Neural cell (in vitro differentiated cells): Measurements from ENCODE around the gene OR2H2. TPM values are rescaled to one million over a fixed set of nuclear protein-coding genes. Genes with fewer than 3 reads are reported as not detected.

Source experiments
- H2AFZ ChIP-seq: fragments of 200-600, 300-800 bp; sonication (generic), shearing (Covaris generic); 2 replicates; pipeline ENCODE4 v1.6.0; 2014; ENCODE audit warnings: low read depth, mild to moderate bottlenecking, antibody characterized with exemption, low read length, moderate library complexity
- H3F3A ChIP-seq: fragments of 200-600 bp; shearing (Covaris generic); 2 replicates; pipeline ENCODE4 v1.6.1; 2016; ENCODE audit warnings: mild to moderate bottlenecking, moderate library complexity, mixed read lengths, antibody characterized with exemption, low read length; ENCODE audit not compliant: insufficient read depth, poor library complexity, severe bottlenecking
- H3K27ac ChIP-seq: fragments of 200-600, 300-800 bp; sonication (generic), shearing (Covaris generic); 2 replicates; pipeline ENCODE4 v1.5.1; 2014; ENCODE audit warnings: mild to moderate bottlenecking, low read length, moderate library complexity
- H3K27me3 ChIP-seq: fragments of 300-800, 200-600 bp; sonication (generic), shearing (Covaris generic); 2 replicates; pipeline ENCODE4 v1.6.0; 2014; ENCODE audit warnings: mild to moderate bottlenecking, low read depth, low read length, moderate library complexity; ENCODE audit not compliant: insufficient read depth
- H3K36me3 ChIP-seq: fragments of 300-800, 200-600 bp; sonication (generic), shearing (Covaris generic); 2 replicates; pipeline ENCODE4 v1.5.1; 2014; ENCODE audit warnings: mild to moderate bottlenecking, antibody characterized with exemption, low read length, moderate library complexity; ENCODE audit not compliant: insufficient read depth
- H3K4me2 ChIP-seq: fragments of 300-800, 200-600 bp; sonication (generic), shearing (Covaris generic); 2 replicates; pipeline ENCODE4 v1.6.0; 2014; ENCODE audit warnings: mild to moderate bottlenecking, low read length
- H3K4me3 ChIP-seq: fragments of 300-800, 200-600 bp; sonication (generic), shearing (Covaris generic); 2 replicates; pipeline ENCODE4 v1.5.1; 2014; ENCODE audit warnings: mild to moderate bottlenecking, low read length, moderate library complexity
- H3K79me2 ChIP-seq: fragments of 200-600 bp; shearing (Covaris generic); replicated peaks from 2 replicates; pipeline ENCODE4 v1.6.0; 2014; ENCODE audit warnings: mild to moderate bottlenecking, low read length, moderate library complexity; ENCODE audit not compliant: insufficient read depth
- H3K9ac ChIP-seq: fragments of 300-800, 200-600 bp; sonication (generic), shearing (Covaris generic); 2 replicates; pipeline ENCODE4 v1.6.1; 2016; ENCODE audit warnings: mild to moderate bottlenecking, low read length, mixed read lengths
- H3K9me2 ChIP-seq: fragments of 200-600 bp; shearing (Covaris generic); 2 replicates; pipeline ENCODE4 v1.6.1; 2016; ENCODE audit warnings: mild to moderate bottlenecking, low read length, mixed read lengths; ENCODE audit not compliant: insufficient read depth
- H3K9me3 ChIP-seq: fragments of 200-600, 300-800 bp; sonication (generic), shearing (Covaris generic); 2 replicates; pipeline ENCODE4 v1.6.1; 2016; ENCODE audit warnings: mild to moderate bottlenecking, mixed run types, low read length, moderate library complexity, mixed read lengths
- H4K20me1 ChIP-seq: fragments of 200-600 bp; shearing (Covaris generic); 2 replicates; pipeline ENCODE4 v1.6.1; 2016; ENCODE audit warnings: mild to moderate bottlenecking, mixed run types; ENCODE audit not compliant: insufficient read depth
- EP300 ChIP-seq: fragments of 450-650 bp; conservative IDR thresholded peaks from 2 replicates; pipeline ENCODE4 v1.6.1; 2014; ENCODE audit warnings: antibody characterized with exemption, mild to moderate bottlenecking, moderate library complexity; ENCODE audit not compliant: poor library complexity, severe bottlenecking
- EZH2 ChIP-seq: fragments of 200-600, 300-800 bp; shearing (Covaris generic), sonication (generic); IDR thresholded peaks from 2 replicates; pipeline ENCODE4 v1.6.1; 2014; ENCODE audit warnings: antibody characterized with exemption, low read length, borderline replicate concordance, mild to moderate bottlenecking; ENCODE audit not compliant: insufficient read depth, poor library complexity, severe bottlenecking
- RAD21 ChIP-seq: fragments of 450-650 bp; conservative IDR thresholded peaks from 2 replicates; pipeline ENCODE4 v1.6.1; 2014; ENCODE audit warnings: antibody characterized with exemption, mild to moderate bottlenecking, moderate library complexity
- SMC3 ChIP-seq: fragments of 450-650 bp; conservative IDR thresholded peaks from 2 replicates; pipeline ENCODE4 v1.6.1; 2014; ENCODE audit warnings: antibody characterized with exemption, mild to moderate bottlenecking, moderate library complexity; ENCODE audit not compliant: poor library complexity
- polyA plus RNA-seq: library from polyadenylated mRNA; depleted of rRNA; stranded (reverse); fragments of >200 nt; gene quantifications from 2 replicates; pipeline ENCODE4 v1.2.3, GENCODE V29; 2014
- TF ChIP-seq, protein P1 (sequence below): fragments of 450-650 bp; IDR thresholded peaks from 2 replicates; pipeline ENCODE4 v1.5.1; 2014; ENCODE audit warnings: antibody characterized with exemption, mild to moderate bottlenecking, moderate library complexity; ENCODE audit not compliant: poor library complexity, severe bottlenecking

The OR2H2 gene
- polyA plus RNA-seq, 1 donor from 2014 or later = not detected

DNA sequence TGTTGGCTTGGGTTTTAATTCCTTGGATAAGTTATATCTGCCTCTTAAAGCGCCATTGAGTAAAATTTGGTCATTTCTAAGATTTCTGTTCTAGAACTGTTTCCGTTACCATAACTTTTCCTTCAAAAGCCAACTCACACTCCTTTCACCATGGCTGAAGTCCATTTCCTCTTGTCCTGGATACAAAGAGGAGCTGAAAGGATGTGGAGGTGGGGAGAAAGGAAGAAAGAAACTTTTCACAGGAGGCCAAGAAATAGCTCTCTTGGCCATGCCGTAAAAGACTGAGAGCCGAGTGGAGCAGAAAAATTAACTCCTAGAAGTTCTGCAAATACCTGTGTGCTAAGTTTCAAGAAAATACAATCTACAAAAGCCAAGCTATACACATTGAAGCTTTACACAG lies 26.5 kb downstream of the OR2H2 start:
- Histone ChIP-seq H3K9ac (no peak overlapping the region), H3K9me3 (no peaks in the 10 kb centered on the region), H3K4me2 (no peak overlapping the region), H3K79me2 (no peaks in the 10 kb centered on the region), H3K27ac (no peak overlapping the region), H3K4me3 (no peak overlapping the region), H2AFZ (no peak overlapping the region), H3K36me3 (peaks cover 21% of the 10 kb centered on the region), H3K9me2 (no peaks in the 10 kb centered on the region), H4K20me1 (no peaks in the 10 kb centered on the region), H3K27me3 (no peaks in the 10 kb centered on the region), H3F3A (no peaks in the 10 kb centered on the region)
- no peak for TF ChIP-seq SMC3
- TF ChIP-seq, protein P1, sequence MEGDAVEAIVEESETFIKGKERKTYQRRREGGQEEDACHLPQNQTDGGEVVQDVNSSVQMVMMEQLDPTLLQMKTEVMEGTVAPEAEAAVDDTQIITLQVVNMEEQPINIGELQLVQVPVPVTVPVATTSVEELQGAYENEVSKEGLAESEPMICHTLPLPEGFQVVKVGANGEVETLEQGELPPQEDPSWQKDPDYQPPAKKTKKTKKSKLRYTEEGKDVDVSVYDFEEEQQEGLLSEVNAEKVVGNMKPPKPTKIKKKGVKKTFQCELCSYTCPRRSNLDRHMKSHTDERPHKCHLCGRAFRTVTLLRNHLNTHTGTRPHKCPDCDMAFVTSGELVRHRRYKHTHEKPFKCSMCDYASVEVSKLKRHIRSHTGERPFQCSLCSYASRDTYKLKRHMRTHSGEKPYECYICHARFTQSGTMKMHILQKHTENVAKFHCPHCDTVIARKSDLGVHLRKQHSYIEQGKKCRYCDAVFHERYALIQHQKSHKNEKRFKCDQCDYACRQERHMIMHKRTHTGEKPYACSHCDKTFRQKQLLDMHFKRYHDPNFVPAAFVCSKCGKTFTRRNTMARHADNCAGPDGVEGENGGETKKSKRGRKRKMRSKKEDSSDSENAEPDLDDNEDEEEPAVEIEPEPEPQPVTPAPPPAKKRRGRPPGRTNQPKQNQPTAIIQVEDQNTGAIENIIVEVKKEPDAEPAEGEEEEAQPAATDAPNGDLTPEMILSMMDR = no peak
- no peak for TF ChIP-seq RAD21
- TF ChIP-seq EP300 = no peak

DNA sequence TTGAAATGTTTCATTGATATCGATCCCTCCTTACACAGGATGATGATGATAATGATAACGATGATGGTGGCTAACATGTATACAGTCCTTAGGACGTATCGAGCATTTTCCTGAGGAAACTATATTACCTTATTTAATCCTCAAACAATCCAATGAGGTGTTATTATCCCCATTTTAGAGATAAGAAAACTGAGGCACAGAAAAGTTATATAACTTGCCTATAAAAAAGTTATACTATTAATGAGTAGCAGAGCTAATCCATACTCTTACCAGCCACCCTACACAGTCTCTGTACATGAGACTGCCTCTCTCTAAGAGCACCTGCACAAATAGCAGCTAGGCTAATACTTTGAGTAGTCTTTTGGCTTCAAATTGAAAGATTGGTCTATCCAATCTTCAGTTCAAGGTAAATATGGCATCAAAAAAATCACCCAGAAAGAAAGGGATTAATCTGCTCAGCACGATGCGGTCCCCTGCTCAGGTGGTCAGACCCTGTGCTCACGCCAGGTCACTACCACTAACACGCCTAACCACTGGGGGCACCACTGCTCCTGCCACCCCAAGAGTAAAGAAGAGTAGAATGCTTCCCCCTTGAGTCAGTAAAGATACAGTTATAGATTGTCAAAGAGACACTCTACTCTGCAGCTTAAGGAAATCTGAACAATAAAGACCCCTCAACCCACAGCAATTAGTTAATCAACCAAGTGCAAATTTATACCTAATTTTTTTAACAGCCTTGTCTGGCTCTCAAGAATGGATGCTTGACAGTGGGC lies 33.0 kb downstream of the OR2H2 start:
- Histone ChIP-seq H3K4me3 (no peak overlapping the region), H2AFZ (no peak overlapping the region), H3K9me3 (no peaks in the 10 kb centered on the region), H3K36me3 (peaks cover 35% of the 10 kb centered on the region), H4K20me1 (no peaks in the 10 kb centered on the region), H3F3A (no peaks in the 10 kb centered on the region), H3K27me3 (no peaks in the 10 kb centered on the region), H3K9ac (no peak overlapping the region), H3K9me2 (no peaks in the 10 kb centered on the region), H3K79me2 (peaks cover 25% of the 10 kb centered on the region), H3K4me2 (no peak overlapping the region), H3K27ac (no peak overlapping the region)
- no peak for TF ChIP-seq RAD21
- TF ChIP-seq, protein P1 = peak; percentile 17

DNA sequence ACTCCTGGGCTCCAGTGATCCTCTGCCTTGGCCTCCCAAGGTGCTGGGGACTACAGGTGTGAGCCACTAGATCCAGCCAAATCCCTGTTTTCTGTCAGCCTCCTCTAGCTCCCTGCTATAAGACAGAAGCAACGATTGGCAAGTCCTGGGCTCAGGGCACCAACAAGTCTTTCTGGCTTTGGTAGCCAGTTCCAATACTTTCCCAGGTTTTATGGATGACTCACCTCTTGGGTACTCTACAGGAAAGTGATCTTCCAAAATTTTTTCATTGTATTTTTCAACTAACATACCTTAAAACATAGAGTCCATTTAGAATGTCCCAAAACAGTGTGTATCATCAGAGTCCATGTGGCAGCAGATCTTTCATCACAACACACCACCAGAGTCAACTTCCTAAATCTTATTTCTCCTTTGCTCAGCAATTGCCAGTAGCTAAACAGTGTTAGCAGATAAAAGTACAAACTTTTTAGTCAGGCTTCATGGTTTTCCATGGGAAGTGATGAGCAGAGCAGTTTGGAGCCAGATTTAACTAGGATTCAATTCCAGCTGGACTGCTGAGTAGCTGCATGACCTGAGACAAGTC lies 34.7 kb downstream of the OR2H2 start:
- Histone ChIP-seq H2AFZ (no peak overlapping the region), H3K27ac (peak overlapping the region; percentile 61), H3K79me2 (peaks cover 34% of the 10 kb centered on the region), H3K27me3 (no peaks in the 10 kb centered on the region), H3F3A (no peaks in the 10 kb centered on the region), H3K36me3 (peaks cover 37% of the 10 kb centered on the region), H3K9me2 (no peaks in the 10 kb centered on the region), H3K4me3 (peak overlapping the region; percentile 57), H3K4me2 (peak overlapping the region; percentile 34), H3K9ac (peak overlapping the region; percentile 36), H4K20me1 (no peaks in the 10 kb centered on the region), H3K9me3 (no peaks in the 10 kb centered on the region)
- no peak for TF ChIP-seq EZH2
